Common myeloid progenitor, CD34-positive (primary cell): ENCODE results near the gene CD63.
A peak's percentile ranks its signal among the peaks of the same experiment; 100 is the strongest.

ENCODE experiments used
- CTCF ChIA-PET: fragments of 350-600 bp; sonication (Branson Sonifier 250); formaldehyde crosslinking; loops from one replicate; lab custom pipeline; 2021; ENCODE audit warnings: antibody characterized with exemption; lab: Charles Lee
- POLR2A ChIA-PET: fragments of 350-600 bp; sonication (Branson Sonifier 250); formaldehyde crosslinking; loops from one replicate; lab custom pipeline; 2021; ENCODE audit warnings: antibody characterized with exemption; lab: Charles Lee
- DNase-seq, 3 donors: peaks; one replicate each; pipeline versions ENCODE4 v3.0.0 to v3.0.0-alpha.2; 2013
- H3K27ac ChIP-seq, 2 experiments: 1 replicate in 1 of 2; 2 replicates in 1 of 2; pipeline ENCODE4 v1.7.0; 2013; ENCODE audit warnings: inconsistent platforms in 2 of 2, low read length in 2 of 2, mild to moderate bottlenecking in 2 of 2, low read depth in 1 of 2, moderate library complexity in 1 of 2; ENCODE audit not compliant: severe bottlenecking in 2 of 2, insufficient read depth in 1 of 2, poor library complexity in 1 of 2
- H3K27me3 ChIP-seq, 5 experiments: replicated peaks in 2 of 5; 1 replicate in 3 of 5; 2 replicates in 2 of 5; pipeline versions ENCODE4 v1.6.1 to v1.7.0; 2013; ENCODE audit warnings: low read length in 4 of 5, mild to moderate bottlenecking in 2 of 5, moderate library complexity in 2 of 5, inconsistent platforms in 1 of 5; ENCODE audit not compliant: insufficient read depth in 5 of 5, control insufficient read depth in 4 of 5
- H3K36me3 ChIP-seq, 4 experiments: 1 replicate in 2 of 4; 2 replicates in 2 of 4; pipeline versions ENCODE4 v1.6.1 to v1.7.0; 2013; ENCODE audit warnings: low read length in 3 of 4, control low read depth in 1 of 4, mild to moderate bottlenecking in 1 of 4; ENCODE audit not compliant: control insufficient read depth in 4 of 4, insufficient read depth in 4 of 4
- H3K4me1 ChIP-seq, 4 experiments: 1 replicate in 3 of 4; 2 replicates in 1 of 4; pipeline versions ENCODE4 v1.6.1 to v1.7.1; 2013; ENCODE audit warnings: low read length in 3 of 4, mild to moderate bottlenecking in 3 of 4, control low read depth in 1 of 4, inconsistent platforms in 1 of 4, moderate library complexity in 1 of 4; ENCODE audit not compliant: control insufficient read depth in 4 of 4, insufficient read depth in 4 of 4; ENCODE audit errors: control extremely low read depth in 1 of 4
- H3K4me3 ChIP-seq, 7 experiments: 1 replicate in 4 of 7; 2 replicates in 3 of 7; pipeline versions ENCODE4 v1.5.1 to v1.7.0; 2013; ENCODE audit warnings: mild to moderate bottlenecking in 7 of 7, low read length in 6 of 7, moderate library complexity in 6 of 7, inconsistent platforms in 2 of 7, low read depth in 2 of 7, control low read depth in 1 of 7; ENCODE audit not compliant: insufficient read depth in 4 of 7, control insufficient read depth in 1 of 7; ENCODE audit errors: extremely low read depth in 1 of 7
- H3K9me3 ChIP-seq, 5 experiments: 1 replicate in 4 of 5; 2 replicates in 1 of 5; pipeline versions ENCODE4 v1.6.1 to v1.7.1; 2013; ENCODE audit warnings: low read length in 4 of 5, mild to moderate bottlenecking in 2 of 5, inconsistent platforms in 1 of 5, low read depth in 1 of 5, moderate library complexity in 1 of 5; ENCODE audit not compliant: control insufficient read depth in 4 of 5, insufficient read depth in 2 of 5; ENCODE audit errors: control extremely low read depth in 1 of 5
- WGBS: methylation state at CpG from one replicate; pipeline ENCODE4 v1.1.5; 2013; ENCODE audit not compliant: insufficient coverage; 5-methylcytosine and 5-hydroxymethylcytosine counted together

Gene CD63

DNA sequence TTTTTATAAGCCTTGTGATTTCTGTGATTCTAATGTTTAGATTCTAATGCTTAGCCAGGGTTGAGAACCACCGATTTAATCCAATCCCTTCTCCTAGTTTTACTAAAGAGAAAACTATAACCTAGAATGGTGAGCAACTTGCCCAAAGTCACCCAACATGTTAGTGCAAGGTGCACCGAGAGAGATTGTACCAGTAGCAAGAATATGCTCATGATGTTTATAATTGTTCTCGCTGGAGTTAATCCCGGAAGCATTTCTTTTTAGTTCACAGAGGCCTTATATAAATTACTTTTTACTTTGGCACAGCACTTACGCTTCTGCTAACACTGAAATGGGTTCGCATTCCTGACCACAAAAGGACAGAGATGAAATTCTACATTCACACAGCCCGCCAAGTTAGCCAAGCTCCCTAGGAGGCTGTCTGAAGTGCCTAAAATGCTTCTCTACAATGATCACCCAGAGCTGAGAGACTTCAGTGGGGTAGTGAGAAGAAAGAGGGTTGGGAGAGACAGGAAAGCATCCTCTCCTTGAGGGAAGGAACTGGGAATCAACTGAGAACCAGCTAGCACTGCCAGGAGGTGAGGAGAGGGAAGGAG, 13.5 kb downstream of the CD63 start:
- H3K4me3 ChIP-seq = peak overlapping the region; percentile 83 to 98 (median 92)
- H3K9me3 ChIP-seq = no peaks in the 10 kb centered on the region
- CTCF ChIA-PET = interaction anchor here (0.9 to 3.1 kb wide), 8 partner anchors 8 to 313 kb away, joined by 3 to 19 read pairs (median 6); partner anchors contain the start of genes CD63 and ITGA7
- no peak for DNase-seq
- H3K36me3 ChIP-seq = peaks cover 0 to 14% (median 11%) of the 10 kb centered on the region in 4 experiments
- POLR2A ChIA-PET = interaction anchor here (1.0 kb wide), 1 partner anchor 474 kb away, joined by 3 read pairs; the partner anchor contains the start of gene SMARCC2
- 83% methylated on average over 5 of the region's 7 CpGs for WGBS
- H3K27me3 ChIP-seq = peaks cover 0 to 2% (median 2%) of the 10 kb centered on the region in 5 experiments
- peak overlapping the region; percentile 87 to 89 for H3K27ac ChIP-seq
- H3K4me1 ChIP-seq = peaks cover 3 to 27% (median 19%) of the 10 kb centered on the region in 4 experiments

DNA sequence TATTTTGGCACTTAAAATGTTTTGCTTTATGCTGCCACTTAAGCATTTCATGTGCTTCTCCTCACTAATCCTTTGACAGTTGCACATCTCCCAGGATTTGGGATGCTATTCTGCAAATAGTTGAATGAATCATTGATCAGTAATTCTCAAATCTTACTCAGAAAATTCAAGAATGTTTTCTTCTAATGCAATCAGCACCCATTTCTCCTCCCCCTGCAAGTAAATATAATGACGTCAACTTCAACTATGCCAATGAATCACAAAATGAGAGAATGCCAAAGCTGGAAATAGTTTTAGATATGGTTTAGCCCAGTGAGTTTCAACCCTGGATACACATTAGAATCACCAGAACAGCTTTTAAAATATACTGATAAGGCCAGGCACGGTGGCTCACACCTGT, 15.1 kb downstream of the CD63 start:
- POLR2A ChIA-PET = no interaction called here
- CTCF ChIA-PET = no interaction called here
- no peak overlapping the region for H3K27ac ChIP-seq
- 100% methylated on average over 1 of the region's 2 CpGs for WGBS
- no peaks in the 10 kb centered on the region for H3K9me3 ChIP-seq
- no peaks in the 10 kb centered on the region for H3K36me3 ChIP-seq
- DNase-seq = no peak
- peaks cover 10 to 35% (median 22%) of the 10 kb centered on the region in 4 experiments for H3K4me1 ChIP-seq
- H3K4me3 ChIP-seq = no peak overlapping the region
- H3K27me3 ChIP-seq = peaks cover 0 to 9% (median 5%) of the 10 kb centered on the region in 5 experiments

GRCh38 chr12:55712700-55713415, 16.0 kb downstream of the CD63 start:
- H3K9me3 ChIP-seq = no peaks in the 10 kb centered on the region
- no CpG with 5 or more reads among the region's 1 CpG for WGBS
- H3K4me1 ChIP-seq = peaks cover 14 to 39% (median 30%) of the 10 kb centered on the region in 4 experiments
- H3K27me3 ChIP-seq = peaks cover 0 to 17% (median 7%) of the 10 kb centered on the region in 5 experiments
- POLR2A ChIA-PET = no interaction called here
- H3K27ac ChIP-seq = no peak overlapping the region
- CTCF ChIA-PET = interaction anchor here (0.6 to 2.2 kb wide), 4 partner anchors 14 to 988 kb away, joined by 3 to 10 read pairs (median 4); no protein-coding TSS in a partner anchor
- no peak for DNase-seq
- H3K36me3 ChIP-seq = no peaks in the 10 kb centered on the region
- H3K4me3 ChIP-seq = no peak overlapping the region

DNA sequence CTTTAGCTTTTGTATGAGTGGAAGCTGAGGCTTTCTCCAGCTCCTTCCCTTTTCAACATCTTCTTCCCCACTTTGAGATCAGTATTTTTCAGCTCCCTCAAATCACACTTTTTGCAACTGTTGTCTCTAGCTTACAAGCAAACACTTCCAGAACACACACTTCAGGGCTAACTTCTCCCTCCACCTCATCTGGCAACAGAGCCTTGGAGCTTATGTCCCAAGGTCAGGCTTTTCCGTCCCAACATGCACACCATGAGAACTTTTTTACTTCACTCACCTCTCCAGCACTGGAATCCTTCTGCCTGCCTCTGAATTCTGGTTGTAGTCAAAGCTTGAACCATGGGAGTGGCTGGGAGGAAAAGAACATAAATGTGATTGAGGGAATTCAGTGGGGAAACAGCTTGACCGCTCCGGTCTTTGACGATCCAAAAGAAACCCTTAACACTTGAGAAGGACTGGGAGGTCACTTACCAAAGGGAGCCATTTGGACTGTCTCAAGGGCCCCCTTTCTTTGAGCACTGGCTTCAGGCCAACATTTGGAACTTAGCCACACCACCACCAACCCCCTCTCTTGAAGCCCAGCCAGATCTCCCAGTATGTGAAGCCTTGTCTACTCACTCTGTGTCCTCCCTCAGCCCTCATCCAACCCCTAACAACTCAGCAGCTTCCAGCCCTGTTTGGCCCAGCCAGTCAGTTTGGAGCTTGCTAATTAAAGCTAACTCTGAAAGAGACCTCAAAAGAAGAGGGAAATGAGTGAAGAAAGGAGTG, 16.8 kb downstream of the CD63 start:
- no peak overlapping the region for H3K27ac ChIP-seq
- H3K36me3 ChIP-seq = no peaks in the 10 kb centered on the region
- peaks cover 14 to 34% (median 28%) of the 10 kb centered on the region in 4 experiments for H3K4me1 ChIP-seq
- ChIA-PET CTCF (interaction anchor here (0.6 to 2.2 kb wide), 5 partner anchors 9 to 987 kb away, joined by 3 to 10 read pairs (median 4); no protein-coding TSS in a partner anchor), POLR2A (no interaction called here)
- no peaks in the 10 kb centered on the region for H3K9me3 ChIP-seq
- H3K4me3 ChIP-seq = no peak overlapping the region
- WGBS = 97% methylated on average over 3 of the region's 4 CpGs
- DNase-seq = no peak
- H3K27me3 ChIP-seq = peaks cover 0 to 24% (median 9%) of the 10 kb centered on the region in 5 experiments

DNA sequence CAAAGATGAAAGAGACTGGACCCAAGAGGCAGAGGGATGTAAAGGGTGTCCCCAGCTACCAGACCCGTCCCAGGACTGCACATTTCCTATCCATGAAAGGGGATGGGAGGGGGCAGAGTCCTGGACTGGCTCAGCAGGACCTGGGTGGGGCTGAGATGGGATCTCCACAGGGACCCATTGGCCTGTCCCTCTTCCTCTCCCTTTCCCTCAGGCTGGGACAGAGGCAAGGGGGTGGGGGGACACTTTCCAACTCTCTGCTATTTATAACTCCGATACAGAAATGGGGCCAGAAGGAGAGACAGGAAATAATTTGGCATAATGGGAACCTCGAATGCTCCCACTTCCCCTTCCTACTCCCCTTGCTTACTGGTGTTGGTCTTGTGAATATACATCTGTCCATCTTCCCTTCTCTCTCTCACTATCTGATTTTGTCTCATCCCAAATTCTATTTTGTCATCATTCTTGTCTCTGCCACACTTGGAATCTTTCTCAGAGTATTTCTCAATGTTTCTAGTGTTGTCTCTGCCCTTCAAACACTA, 20.0 kb downstream of the CD63 start:
- 0% methylated on average over 3 of the region's 3 CpGs for WGBS
- POLR2A ChIA-PET = no interaction called here
- Histone ChIP-seq H3K36me3 (no peaks in the 10 kb centered on the region), H3K27me3 (peaks cover 0 to 32% (median 14%) of the 10 kb centered on the region in 5 experiments), H3K9me3 (no peaks in the 10 kb centered on the region), H3K4me1 (peaks cover 11 to 21% (median 16%) of the 10 kb centered on the region in 4 experiments), H3K27ac (no peak overlapping the region), H3K4me3 (peak overlapping the region in 3 of 7 experiments; percentile 39 to 67 (median 60))
- CTCF ChIA-PET = no interaction called here
- no peak for DNase-seq

DNA sequence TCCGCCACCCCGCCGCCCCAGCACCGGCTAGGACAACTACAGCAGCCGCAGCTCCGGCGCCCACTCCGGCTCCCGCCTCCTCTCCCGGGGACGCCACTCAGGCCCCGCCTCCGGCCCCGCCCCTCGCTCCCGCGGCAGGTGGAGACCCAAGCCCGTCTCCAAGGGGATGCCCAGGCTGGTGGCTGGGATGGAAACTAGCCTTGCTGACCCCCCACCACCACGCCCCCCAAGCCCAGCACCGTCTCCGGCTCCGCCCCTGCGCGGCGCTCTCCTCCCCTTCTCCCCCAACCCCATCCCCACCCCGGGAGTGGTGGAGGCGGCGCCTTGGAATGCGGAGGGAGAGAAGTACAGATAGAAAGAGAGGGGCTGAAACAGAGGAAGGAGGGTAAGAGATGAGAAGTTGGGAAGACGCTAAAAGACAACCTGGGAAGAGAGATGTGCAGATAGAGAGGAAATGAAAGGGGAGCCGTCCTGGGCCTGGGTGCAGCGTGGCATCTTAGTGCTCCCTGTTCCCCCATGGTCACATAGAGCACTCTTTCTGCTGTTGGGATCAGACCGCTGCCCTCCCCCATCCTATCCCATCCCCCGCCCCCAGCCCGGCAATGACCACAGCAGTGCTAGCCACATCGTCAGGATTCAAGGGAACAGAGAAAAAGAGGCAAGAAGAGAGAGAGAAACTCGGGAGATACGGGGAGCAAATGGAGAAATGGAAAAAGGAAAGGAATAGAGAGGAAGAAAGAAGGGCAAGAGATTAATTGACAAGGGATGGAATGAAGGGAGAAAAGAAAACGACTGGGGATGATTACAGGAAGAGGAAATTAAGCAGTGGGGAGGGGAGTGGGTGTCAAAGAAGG, 20.7 kb downstream of the CD63 start, which contains the start of gene ITGA7:
ITGA7 (minus strand) TSS at position 64 of the 854 bp plus-strand sequence. CDS start 222 bp downstream, outside the sequence.
- Histone ChIP-seq H3K27ac (no peak within 1 kb of the TSS), H3K9me3 (no peaks in the 10 kb centered on the region), H3K4me1 (peaks cover 11 to 21% (median 16%) of the 10 kb centered on the region in 4 experiments), H3K36me3 (no peaks in the 10 kb centered on the region), H3K27me3 (peaks cover 0 to 32% (median 14%) of the 10 kb centered on the region in 5 experiments), H3K4me3 (peak within 1 kb of the TSS; percentile 12 to 76 (median 47))
- whole genome bisulfite sequencing = under 1% methylated on average over 17 of the region's 39 CpGs
- ChIA-PET POLR2A (no interaction called here), CTCF (interaction anchor here (2.3 kb wide), 1 partner anchor 8 kb away, joined by 7 read pairs; the partner anchor contains the start of gene BLOC1S1)
- peak in 2 of 3 donors; percentile 28 to 37 for DNase-seq
